GM13977 (cell line): ENCODE measurements around the gene UTS2B.

Experiments used
- DNase-seq: peaks from one replicate; pipeline ENCODE4 v3.0.0; 2012; ENCODE audit warnings: low spot score
- CTCF ChIP-seq: IDR thresholded peaks from 2 replicates; pipeline ENCODE4 v1.5.1; 2012; ENCODE audit warnings: mild to moderate bottlenecking, control low read depth; ENCODE audit not compliant: insufficient read depth; ENCODE audit errors: extremely low read depth, missing control alignments
- in situ Hi-C: fragments of 300-500 bp; cut with MboI; formaldehyde crosslinking; loops from one replicate; pipeline ENCODE4 v1.12.0; 2022; ENCODE audit warnings: low sequenced_read_pairs, low pct_unique_long_range_greater_than_20kb, mixed read lengths, inconsistent platforms; ENCODE audit not compliant: unreplicated experiment

Gene UTS2B

GRCh38 chr3:191239407-191240031, 90.8 kb downstream of the UTS2B start:
- in situ Hi-C loops, result no loop called here
- DNase-seq, result no peak

GRCh38 chr3:191238321-191238817, 92.0 kb downstream of the UTS2B start:
- in situ Hi-C loops, result no loop called here
- no peak for DNase-seq
- no peak for TF ChIP-seq CTCF

More at GRCh38 chr3:191239407-191240031, 90.8 kb downstream of the UTS2B start:
- TF ChIP-seq CTCF, result no peak

GRCh38 chr3:191237047-191237882, 93.1 kb downstream of the UTS2B start:
- TF ChIP-seq CTCF, result no peak
- no peak for DNase-seq
- in situ Hi-C loops, result no loop called here

- no peak for DNase-seq
- in situ Hi-C loops, result no loop called here
- no peak for TF ChIP-seq CTCF
Observed at GRCh38 chr3:191236646-191237045, 93.7 kb downstream of the UTS2B start.

- DNase-seq, result peak; percentile 78
- in situ Hi-C loops, result no loop called here
- TF ChIP-seq CTCF, result no peak
Observed at GRCh38 chr3:191235331-191236314, 94.7 kb downstream of the UTS2B start.

GRCh38 chr3:191234216-191234615, 96.1 kb downstream of the UTS2B start:
- no peak for TF ChIP-seq CTCF
- in situ Hi-C loops, result no loop called here
- DNase-seq, result no peak
